Measurements from ENCODE around the gene GLT8D2. TPM values are rescaled to one million over a fixed set of nuclear protein-coding genes. Genes with fewer than 3 reads are reported as not detected.

The GLT8D2 gene
- total and polyA plus RNA-seq, 4 experiments from 2014 or later: 0.15 TPM; not detected in 3

DNA sequence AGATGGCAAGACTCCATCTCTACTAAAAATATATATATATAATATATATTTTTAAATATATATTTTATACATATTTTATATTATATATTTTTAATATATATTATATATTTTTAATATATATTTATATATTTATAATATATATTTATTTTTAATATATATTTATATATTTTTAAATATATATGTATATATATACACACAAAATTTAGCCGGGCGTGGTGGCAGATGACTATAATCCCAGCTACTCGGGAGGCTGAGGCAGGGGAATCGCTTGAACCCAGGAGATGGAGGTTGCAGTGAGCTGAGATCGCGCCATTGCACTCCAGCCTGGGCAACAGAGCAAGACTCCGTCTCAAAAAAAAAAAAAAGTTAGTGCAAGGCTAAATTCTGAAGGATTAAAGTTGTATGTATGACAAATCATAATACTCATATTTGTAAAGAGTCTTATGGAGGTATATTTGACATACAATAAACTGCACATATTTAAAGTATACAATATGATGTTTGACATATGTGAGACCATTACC lies 92.1 kb downstream of the GLT8D2 start:
- Mint-ChIP-seq H3K9me3 (peaks cover 0 to 2% (median 0%) of the 10 kb centered on the region in 8 donors), H3K36me3 (peaks cover 1 to 26% of the 10 kb centered on the region in 2 donors), H3K4me1 (peaks cover 17 to 44% (median 32%) of the 10 kb centered on the region in 4 donors), H3K4me3 (peak overlapping the region; percentile 97 to 100 (median 98)), H3K27ac (peak overlapping the region; percentile 91 to 100 (median 99)), H3K27me3 (no peaks in the 10 kb centered on the region)
- Histone ChIP-seq H3K27me3 (ENCODE audit: insufficient read depth, low read length) (no peaks in the 10 kb centered on the region), H3K4me1 (ENCODE audit: insufficient read depth, low read length) (peaks cover 16% of the 10 kb centered on the region), H3K4me3 (ENCODE audit: low read length in 2 of 2) (no peak overlapping the region), H3K36me3 (ENCODE audit: insufficient read depth, low read length) (peaks cover 14% of the 10 kb centered on the region), H3K27ac (ENCODE audit: low read depth, low read length) (peak overlapping the region; percentile 75), H3K9me3 (ENCODE audit: control insufficient read depth in 1 of 2, low read length in 2 of 2) (no peaks in the 10 kb centered on the region)
- ChIA-PET CTCF (ENCODE audit: partially characterized antibody) (no interaction called here), POLR2A (ENCODE audit: partially characterized antibody) (interaction anchor here (1.2 to 5.9 kb wide), 3 partner anchors 8 to 34 kb away, joined by 3 to 210 read pairs (median 93); partner anchors contain the start of genes HSP90B1 and TDG)
- DNase-seq: no peak
- intact Hi-C loops (cut with micrococcal nuclease): loop anchor here (1.0 kb wide), 3 partner anchors 7 to 74 kb away; partner anchors contain the start of genes HSP90B1 and TDG

DNA sequence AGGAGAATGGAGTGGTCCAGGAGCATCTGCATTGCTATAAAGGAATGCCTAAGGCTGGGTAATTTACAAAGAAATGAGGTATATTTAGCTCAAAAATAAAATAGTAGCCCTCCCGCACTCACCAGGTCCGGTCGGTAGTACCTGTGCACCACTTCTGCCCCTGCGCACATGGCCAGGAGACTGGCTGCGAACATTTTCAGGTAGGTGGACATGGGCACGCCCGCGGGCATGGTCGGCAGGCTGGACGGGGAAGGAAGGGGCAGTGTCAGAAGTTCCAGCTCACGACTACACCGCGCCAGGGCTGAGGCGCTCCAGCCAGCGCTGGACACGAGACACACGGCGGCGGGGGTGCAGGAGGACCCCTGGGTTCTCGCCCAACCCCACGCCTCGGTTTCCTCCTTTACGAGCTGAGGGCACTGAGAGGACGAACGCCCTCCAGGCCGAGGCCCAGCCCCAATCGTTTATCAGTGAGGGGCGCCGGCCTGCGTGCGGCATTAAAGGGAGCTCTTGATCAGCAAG lies 93.4 kb downstream of the GLT8D2 start:
- intact Hi-C loops (cut with micrococcal nuclease): loop anchor here (1.0 kb wide), 3 partner anchors 9 to 72 kb away; partner anchors contain the start of genes HSP90B1 and TDG

DNA sequence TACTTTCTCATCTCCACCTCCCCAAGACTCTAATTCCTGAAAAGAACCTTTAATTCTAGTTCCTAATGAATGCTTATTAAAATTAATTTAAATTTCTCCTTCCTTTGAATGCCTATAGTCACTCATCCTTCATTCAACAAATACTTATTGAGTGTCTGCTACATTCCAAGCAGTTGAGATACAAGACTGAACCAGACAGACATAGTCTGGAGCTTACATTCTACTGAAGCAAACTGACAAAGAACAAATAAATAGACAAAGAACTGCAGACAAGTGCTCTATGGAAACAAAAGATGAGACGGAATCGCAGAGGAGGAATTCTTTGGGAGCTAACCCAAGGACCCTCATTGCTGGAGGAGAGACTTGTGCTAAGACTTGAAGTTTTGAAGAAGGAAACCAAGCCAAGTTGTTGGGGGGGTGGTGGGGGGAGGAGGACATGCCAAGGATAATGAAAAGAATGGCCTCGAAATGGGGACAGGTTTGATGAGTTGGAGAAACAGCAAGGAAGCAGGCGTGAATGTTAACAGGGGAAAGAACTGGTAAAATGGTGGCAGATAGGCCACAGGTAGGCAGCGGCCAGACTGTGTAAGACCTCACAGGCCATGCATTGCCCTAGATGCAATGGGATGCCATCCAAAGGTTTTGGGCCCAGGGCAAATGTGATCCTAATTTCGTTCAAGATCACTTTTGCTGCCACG lies 94.0 kb downstream of the GLT8D2 start:
- POLR2A ChIA-PET (ENCODE audit: partially characterized antibody): interaction anchor here (1.1 to 5.9 kb wide), 9 partner anchors 8 to 182 kb away, joined by 3 to 210 read pairs (median 8); partner anchors contain the start of genes HSP90B1, NFYB and TDG
- Mint-ChIP-seq H3K36me3 (peaks cover 14 to 41% of the 10 kb centered on the region in 2 donors), H3K4me3 (peak overlapping the region; percentile 97 to 100 (median 98)), H3K4me1 (peaks cover 20 to 48% (median 36%) of the 10 kb centered on the region in 4 donors), H3K27me3 (no peaks in the 10 kb centered on the region), H3K9me3 (peaks cover 0 to 2% (median 0%) of the 10 kb centered on the region in 8 donors), H3K27ac (peak overlapping the region; percentile 91 to 100 (median 99))
- peaks cover 20% of the 10 kb centered on the region for H3K36me3 ChIP-seq (ENCODE audit: insufficient read depth, low read length)
- H3K4me3 ChIP-seq (ENCODE audit: low read length in 2 of 2): peak overlapping the region; percentile 61 to 96
- DNase-seq: no peak
- intact Hi-C loops (cut with micrococcal nuclease): no loop called here
- H3K27me3 ChIP-seq (ENCODE audit: insufficient read depth, low read length): no peaks in the 10 kb centered on the region
- CTCF ChIA-PET (ENCODE audit: partially characterized antibody): interaction anchor here (0.7 to 5.4 kb wide), 8 partner anchors 8 to 153 kb away, joined by 3 to 32 read pairs (median 4); partner anchors contain the start of genes HSP90B1 and TDG
- H3K27ac ChIP-seq (ENCODE audit: low read depth, low read length): peak overlapping the region; percentile 75
- peaks cover 16% of the 10 kb centered on the region for H3K4me1 ChIP-seq (ENCODE audit: insufficient read depth, low read length)
- H3K9me3 ChIP-seq (ENCODE audit: control insufficient read depth in 1 of 2, low read length in 2 of 2): no peaks in the 10 kb centered on the region

More for the DNA sequence above, 93.4 kb downstream of the GLT8D2 start:
- Mint-ChIP-seq H3K4me3 (peak overlapping the region; percentile 97 to 100 (median 98)), H3K36me3 (peaks cover 13 to 39% of the 10 kb centered on the region in 2 donors), H3K4me1 (peaks cover 20 to 48% (median 36%) of the 10 kb centered on the region in 4 donors), H3K27ac (peak overlapping the region; percentile 91 to 100 (median 99)), H3K27me3 (no peaks in the 10 kb centered on the region), H3K9me3 (peaks cover 0 to 2% (median 0%) of the 10 kb centered on the region in 8 donors)
- H3K4me1 ChIP-seq (ENCODE audit: insufficient read depth, low read length): peaks cover 16% of the 10 kb centered on the region
- no peaks in the 10 kb centered on the region for H3K27me3 ChIP-seq (ENCODE audit: insufficient read depth, low read length)
- CTCF ChIA-PET (ENCODE audit: partially characterized antibody): interaction anchor here (0.7 to 5.4 kb wide), 7 partner anchors 9 to 153 kb away, joined by 3 to 32 read pairs (median 4); partner anchors contain the start of genes HSP90B1 and TDG
- DNase-seq: peak in 2 of 5 donors; percentile 2 to 34
- peak overlapping the region; percentile 61 to 96 for H3K4me3 ChIP-seq (ENCODE audit: low read length in 2 of 2)
- POLR2A ChIA-PET (ENCODE audit: partially characterized antibody): interaction anchor here (1.0 to 5.9 kb wide), 11 partner anchors 8 to 182 kb away, joined by 3 to 210 read pairs (median 7); partner anchors contain the start of genes HSP90B1, NFYB and TDG
- peaks cover 20% of the 10 kb centered on the region for H3K36me3 ChIP-seq (ENCODE audit: insufficient read depth, low read length)
- H3K27ac ChIP-seq (ENCODE audit: low read depth, low read length): peak overlapping the region; percentile 75
- no peaks in the 10 kb centered on the region for H3K9me3 ChIP-seq (ENCODE audit: control insufficient read depth in 1 of 2, low read length in 2 of 2)

DNA sequence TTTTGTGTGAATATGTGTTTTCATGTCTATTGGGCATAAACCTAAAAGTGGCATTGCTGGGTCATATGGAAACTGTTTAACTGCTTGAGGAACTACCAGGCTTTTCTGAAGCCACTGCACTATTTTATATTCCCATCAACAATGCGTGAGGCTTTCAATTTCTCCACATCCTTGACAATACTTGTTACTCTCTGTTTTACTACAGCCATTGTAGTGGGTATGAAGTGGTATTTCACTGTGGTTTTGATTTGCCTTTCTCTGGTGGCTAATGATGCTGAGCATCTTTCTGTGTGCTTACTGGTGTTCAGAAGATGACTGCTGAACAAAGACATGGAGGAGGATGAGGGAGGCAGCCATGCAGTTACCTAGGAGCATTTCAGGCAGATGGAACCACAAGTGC lies 97.5 kb downstream of the GLT8D2 start:
- no peak for DNase-seq
- H3K36me3 Mint-ChIP-seq: peaks cover 24 to 74% of the 10 kb centered on the region in 2 donors
- peaks cover 18 to 53% (median 37%) of the 10 kb centered on the region in 4 donors for H3K4me1 Mint-ChIP-seq
- intact Hi-C loops (cut with micrococcal nuclease): no loop called here
- H3K27ac ChIP-seq (ENCODE audit: low read depth, low read length): no peak overlapping the region
- H3K4me1 ChIP-seq (ENCODE audit: insufficient read depth, low read length): peaks cover 16% of the 10 kb centered on the region
- peaks cover 44% of the 10 kb centered on the region for H3K36me3 ChIP-seq (ENCODE audit: insufficient read depth, low read length)
- peak overlapping the region; percentile 31 to 78 (median 60) for H3K27ac Mint-ChIP-seq
- H3K27me3 Mint-ChIP-seq: no peaks in the 10 kb centered on the region
- POLR2A ChIA-PET (ENCODE audit: partially characterized antibody): interaction anchor here (1.3 to 5.9 kb wide), 4 partner anchors 13 to 23 kb away, joined by 3 to 210 read pairs (median 49); partner anchors contain the start of genes HSP90B1 and TDG
- peaks cover 0 to 2% (median 0%) of the 10 kb centered on the region in 8 donors for H3K9me3 Mint-ChIP-seq
- H3K4me3 Mint-ChIP-seq: peak overlapping the region in 2 of 8 donors; percentile 45 to 46
- H3K4me3 ChIP-seq (ENCODE audit: low read length in 2 of 2): no peak overlapping the region
- CTCF ChIA-PET (ENCODE audit: partially characterized antibody): interaction anchor here (5.4 kb wide), 1 partner anchor 13 kb away, joined by 32 read pairs; the partner anchor contains the start of gene TDG
- H3K9me3 ChIP-seq (ENCODE audit: control insufficient read depth in 1 of 2, low read length in 2 of 2): no peaks in the 10 kb centered on the region
- no peaks in the 10 kb centered on the region for H3K27me3 ChIP-seq (ENCODE audit: insufficient read depth, low read length)

DNA sequence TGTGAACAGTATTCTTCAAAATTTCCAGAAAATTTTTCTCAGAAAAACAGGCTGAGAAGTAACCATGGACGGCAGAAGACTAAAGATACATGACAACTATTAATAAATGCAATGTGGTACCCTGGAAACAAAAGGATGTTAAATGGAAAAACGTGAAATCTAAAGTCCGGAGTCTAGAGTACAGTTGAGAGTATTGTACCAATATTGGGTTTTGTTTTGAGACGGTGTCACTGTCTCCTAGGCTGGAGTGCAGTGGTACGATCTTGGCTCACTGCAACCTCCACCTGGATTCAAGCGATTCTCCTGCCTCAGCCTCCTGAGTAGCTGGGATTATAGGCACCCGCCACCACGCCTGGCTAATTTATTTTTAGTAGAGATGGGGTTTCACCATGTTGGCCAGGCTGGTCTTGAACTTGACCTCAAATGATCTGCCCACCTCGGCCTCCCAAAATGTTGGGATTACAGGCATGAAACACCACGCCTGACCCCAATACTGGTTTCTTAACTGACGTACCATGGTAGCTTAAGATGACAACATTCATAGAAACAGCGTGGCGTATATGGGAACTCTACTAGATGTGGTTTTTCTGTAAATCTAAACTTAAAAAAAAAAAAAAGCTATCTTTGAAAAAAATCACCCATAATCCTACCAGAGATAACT lies 101.1 kb downstream of the GLT8D2 start:
- peaks cover 74% of the 10 kb centered on the region for H3K36me3 ChIP-seq (ENCODE audit: insufficient read depth, low read length)
- POLR2A ChIA-PET (ENCODE audit: partially characterized antibody): interaction anchor here (0.6 to 2.8 kb wide), 6 partner anchors 8 to 178 kb away, joined by 3 to 16 read pairs (median 4); partner anchors contain the start of genes HSP90B1 and TDG
- H3K9me3 ChIP-seq (ENCODE audit: control insufficient read depth in 1 of 2, low read length in 2 of 2): no peaks in the 10 kb centered on the region
- Mint-ChIP-seq H3K36me3 (peaks cover 52 to 92% of the 10 kb centered on the region in 2 donors), H3K9me3 (no peaks in the 10 kb centered on the region), H3K4me3 (peak overlapping the region in 1 of 8 donors; percentile 17), H3K27me3 (no peaks in the 10 kb centered on the region), H3K4me1 (peaks cover 8 to 25% (median 15%) of the 10 kb centered on the region in 4 donors), H3K27ac (peak overlapping the region; percentile 30 to 86 (median 59))
- no peaks in the 10 kb centered on the region for H3K4me1 ChIP-seq (ENCODE audit: insufficient read depth, low read length)
- H3K4me3 ChIP-seq (ENCODE audit: low read length in 2 of 2): no peak overlapping the region
- CTCF ChIA-PET (ENCODE audit: partially characterized antibody): interaction anchor here (1.7 to 1.9 kb wide), 2 partner anchors 8 to 17 kb away, joined by 4 to 7 read pairs; partner anchors contain the start of gene TDG
- no peak overlapping the region for H3K27ac ChIP-seq (ENCODE audit: low read depth, low read length)
- intact Hi-C loops (cut with micrococcal nuclease): no loop called here
- peak in 2 of 5 donors; percentile 8 to 14 for DNase-seq
- no peaks in the 10 kb centered on the region for H3K27me3 ChIP-seq (ENCODE audit: insufficient read depth, low read length)

DNA sequence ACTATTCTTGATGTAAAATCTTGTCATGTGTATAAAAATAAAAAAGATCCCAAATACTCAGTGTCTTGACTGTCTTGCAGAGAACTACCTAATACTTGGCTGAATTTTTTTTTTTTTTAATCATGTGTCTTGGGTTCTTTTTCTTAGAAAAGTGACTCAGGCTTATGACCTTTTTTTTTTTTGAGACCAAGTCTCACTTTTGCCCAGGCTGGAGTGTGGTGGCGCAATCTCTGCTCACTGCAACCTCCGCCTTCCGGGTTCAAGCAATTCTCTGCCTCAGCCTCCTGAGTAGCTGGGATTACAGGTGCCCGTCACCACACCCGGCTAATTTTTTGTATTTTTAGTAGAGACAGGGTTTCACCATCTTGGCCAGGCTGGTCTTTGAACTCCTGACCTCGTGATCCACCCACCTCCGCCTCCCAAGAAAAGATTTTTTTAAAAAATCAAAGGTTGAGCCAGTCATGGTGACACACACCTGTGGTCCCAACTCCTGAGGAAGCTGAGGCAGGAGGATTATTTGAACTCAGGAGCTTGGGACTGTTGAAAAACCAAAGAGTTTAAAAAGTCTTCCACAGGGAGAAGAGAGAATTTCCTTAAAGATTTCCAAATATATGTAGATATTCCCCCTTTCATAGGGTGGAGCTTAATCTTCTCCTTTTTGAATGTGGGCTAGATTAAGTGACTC lies 102.0 kb downstream of the GLT8D2 start:
- H3K27ac Mint-ChIP-seq: peak overlapping the region in 5 of 7 donors; percentile 42 to 78 (median 53)
- Histone ChIP-seq H3K4me1 (ENCODE audit: insufficient read depth, low read length) (no peaks in the 10 kb centered on the region), H3K9me3 (ENCODE audit: control insufficient read depth in 1 of 2, low read length in 2 of 2) (no peaks in the 10 kb centered on the region), H3K27me3 (ENCODE audit: insufficient read depth, low read length) (no peaks in the 10 kb centered on the region), H3K36me3 (ENCODE audit: insufficient read depth, low read length) (peaks cover 74% of the 10 kb centered on the region), H3K27ac (ENCODE audit: low read depth, low read length) (no peak overlapping the region), H3K4me3 (ENCODE audit: low read length in 2 of 2) (no peak overlapping the region)
- peaks cover 8 to 20% (median 13%) of the 10 kb centered on the region in 4 donors for H3K4me1 Mint-ChIP-seq
- no peaks in the 10 kb centered on the region for H3K9me3 Mint-ChIP-seq
- ChIA-PET POLR2A (ENCODE audit: partially characterized antibody) (interaction anchor here (0.8 to 2.8 kb wide), 4 partner anchors 9 to 18 kb away, joined by 3 to 16 read pairs (median 4); partner anchors contain the start of genes HSP90B1 and TDG), CTCF (ENCODE audit: partially characterized antibody) (interaction anchor here (1.9 kb wide), 1 partner anchor 9 kb away, joined by 4 read pairs; a partner anchor contains a TSS)
- intact Hi-C loops (cut with micrococcal nuclease): no loop called here
- H3K27me3 Mint-ChIP-seq: no peaks in the 10 kb centered on the region
- no peak overlapping the region for H3K4me3 Mint-ChIP-seq
- no peak for DNase-seq
- H3K36me3 Mint-ChIP-seq: peaks cover 58 to 92% of the 10 kb centered on the region in 2 donors
